ENCODE measurements around the gene NSL1.

Gene NSL1

GRCh38 chr1:212700223-212700891 is 91.2 kb downstream of the NSL1 start:
- Histone ChIP-seq H3K4me1 (ENCODE audit: control insufficient read depth in 1 of 2, insufficient read depth in 2 of 2, low read length in 2 of 2) (peaks cover 0 to 17% of the 10 kb centered on the region in 2 donors), H3K4me3 (ENCODE audit: low read depth in 1 of 2, low read length in 2 of 2) (peak overlapping the region; percentile 45 to 68), H3K36me3 (ENCODE audit: control insufficient read depth in 1 of 2, insufficient read depth in 2 of 2, low read length in 2 of 2) (no peaks in the 10 kb centered on the region), H3K9me3 (ENCODE audit: control insufficient read depth in 1 of 2, low read length in 2 of 2) (no peaks in the 10 kb centered on the region), H3K27ac (ENCODE audit: low read length) (peak overlapping the region; percentile 20), H3K27me3 (ENCODE audit: low read depth, low read length) (no peaks in the 10 kb centered on the region)

DNA sequence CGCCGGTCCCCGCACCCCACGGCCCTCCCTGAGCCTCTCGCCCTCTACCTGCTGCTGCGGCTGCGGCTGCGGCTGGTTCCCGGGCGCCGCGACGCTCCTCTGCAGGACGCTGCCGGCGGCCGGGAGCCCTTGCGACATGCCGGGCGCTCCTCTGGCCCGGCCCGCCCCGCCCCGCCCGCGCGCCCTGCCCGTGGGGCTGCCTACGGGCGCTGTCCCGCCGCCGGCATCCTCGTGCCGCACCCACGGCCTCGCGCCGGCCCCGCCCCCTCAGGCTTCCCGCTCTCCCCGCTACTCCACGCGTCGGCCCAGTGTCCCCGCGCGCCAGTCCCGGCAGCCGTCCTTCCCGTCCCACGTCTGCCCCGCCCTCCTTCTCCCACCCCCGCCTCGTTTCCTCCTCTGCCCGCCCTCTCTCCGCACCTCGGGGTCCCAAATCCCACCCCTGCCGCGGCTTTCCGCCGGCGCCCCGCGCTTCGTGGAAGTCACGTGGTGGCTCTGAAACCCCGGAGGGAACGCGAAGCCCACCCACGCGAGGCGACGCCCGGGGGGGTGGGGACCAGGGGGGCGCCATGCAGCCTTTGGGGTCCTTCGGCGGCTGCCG is 91.9 kb downstream of the NSL1 start, which contains the start of gene BATF3:
TSS of gene BATF3 (minus strand) at position 216 of the 598 bp plus-strand sequence. CDS start at position 138, 78 bp downstream.
- Histone ChIP-seq H3K4me1 (ENCODE audit: control insufficient read depth in 1 of 2, insufficient read depth in 2 of 2, low read length in 2 of 2) (peaks cover 0 to 17% of the 10 kb centered on the region in 2 donors), H3K9me3 (ENCODE audit: control insufficient read depth in 1 of 2, low read length in 2 of 2) (no peaks in the 10 kb centered on the region), H3K27ac (ENCODE audit: low read length) (peak within 1 kb of the TSS; percentile 20), H3K27me3 (ENCODE audit: low read depth, low read length) (no peaks in the 10 kb centered on the region), H3K4me3 (ENCODE audit: low read depth in 1 of 2, low read length in 2 of 2) (peak within 1 kb of the TSS; percentile 45 to 68), H3K36me3 (ENCODE audit: control insufficient read depth in 1 of 2, insufficient read depth in 2 of 2, low read length in 2 of 2) (no peaks in the 10 kb centered on the region)

GRCh38 chr1:212699104-212699624 is 92.4 kb downstream of the NSL1 start:
- H3K4me1 ChIP-seq (ENCODE audit: control insufficient read depth in 1 of 2, insufficient read depth in 2 of 2, low read length in 2 of 2), result peaks cover 0 to 17% of the 10 kb centered on the region in 2 donors
- H3K27ac ChIP-seq (ENCODE audit: low read length), result no peak overlapping the region
- H3K9me3 ChIP-seq (ENCODE audit: control insufficient read depth in 1 of 2, low read length in 2 of 2), result no peaks in the 10 kb centered on the region
- no peaks in the 10 kb centered on the region for H3K27me3 ChIP-seq (ENCODE audit: low read depth, low read length)
- H3K4me3 ChIP-seq (ENCODE audit: low read depth in 1 of 2, low read length in 2 of 2), result peak overlapping the region; percentile 13 to 68
- no peaks in the 10 kb centered on the region for H3K36me3 ChIP-seq (ENCODE audit: control insufficient read depth in 1 of 2, insufficient read depth in 2 of 2, low read length in 2 of 2)

- Histone ChIP-seq H3K4me1 (ENCODE audit: control insufficient read depth in 1 of 2, insufficient read depth in 2 of 2, low read length in 2 of 2) (peaks cover 0 to 17% of the 10 kb centered on the region in 2 donors), H3K4me3 (ENCODE audit: low read depth in 1 of 2, low read length in 2 of 2) (peak overlapping the region; percentile 13 to 68), H3K36me3 (ENCODE audit: control insufficient read depth in 1 of 2, insufficient read depth in 2 of 2, low read length in 2 of 2) (no peaks in the 10 kb centered on the region), H3K27ac (ENCODE audit: low read length) (no peak overlapping the region), H3K27me3 (ENCODE audit: low read depth, low read length) (no peaks in the 10 kb centered on the region), H3K9me3 (ENCODE audit: control insufficient read depth in 1 of 2, low read length in 2 of 2) (no peaks in the 10 kb centered on the region)
Measured at GRCh38 chr1:212698467-212699103, 93.0 kb downstream of the NSL1 start.

DNA sequence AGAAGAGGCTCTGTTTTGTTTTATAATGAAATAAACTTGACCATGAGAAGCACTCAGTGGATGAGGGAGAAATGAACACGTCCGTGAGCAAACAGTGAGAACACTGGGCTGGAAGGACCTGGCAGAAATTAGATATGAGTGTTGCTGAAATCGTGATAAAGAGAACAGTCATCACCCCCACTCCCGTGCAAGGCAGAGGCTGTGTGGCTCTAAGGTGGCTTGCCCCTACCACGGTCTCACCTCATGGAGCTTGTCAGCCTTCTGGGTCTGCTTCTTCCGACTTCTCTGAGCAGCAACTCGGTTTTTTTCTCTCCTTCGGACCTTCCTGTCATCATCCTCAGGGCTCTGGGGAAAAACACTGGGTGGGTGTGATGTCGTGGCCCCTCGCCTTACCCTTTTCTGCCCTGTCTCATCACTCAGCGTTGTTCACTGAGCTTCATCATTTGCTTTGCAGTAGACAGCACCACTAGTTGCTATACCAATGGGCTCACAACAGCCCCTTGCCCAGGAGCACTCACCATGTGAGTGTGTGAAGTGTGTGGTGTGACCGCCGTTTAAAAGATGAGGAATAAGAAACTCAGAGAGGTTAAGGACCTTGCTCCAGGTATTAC is 94.8 kb downstream of the NSL1 start:
- no peaks in the 10 kb centered on the region for H3K27me3 ChIP-seq (ENCODE audit: low read depth, low read length)
- no peaks in the 10 kb centered on the region for H3K36me3 ChIP-seq (ENCODE audit: control insufficient read depth in 1 of 2, insufficient read depth in 2 of 2, low read length in 2 of 2)
- no peak overlapping the region for H3K4me3 ChIP-seq (ENCODE audit: low read depth in 1 of 2, low read length in 2 of 2)
- no peaks in the 10 kb centered on the region for H3K9me3 ChIP-seq (ENCODE audit: control insufficient read depth in 1 of 2, low read length in 2 of 2)
- H3K4me1 ChIP-seq (ENCODE audit: control insufficient read depth in 1 of 2, insufficient read depth in 2 of 2, low read length in 2 of 2), result peaks cover 0 to 17% of the 10 kb centered on the region in 2 donors
- H3K27ac ChIP-seq (ENCODE audit: low read length), result no peak overlapping the region

DNA sequence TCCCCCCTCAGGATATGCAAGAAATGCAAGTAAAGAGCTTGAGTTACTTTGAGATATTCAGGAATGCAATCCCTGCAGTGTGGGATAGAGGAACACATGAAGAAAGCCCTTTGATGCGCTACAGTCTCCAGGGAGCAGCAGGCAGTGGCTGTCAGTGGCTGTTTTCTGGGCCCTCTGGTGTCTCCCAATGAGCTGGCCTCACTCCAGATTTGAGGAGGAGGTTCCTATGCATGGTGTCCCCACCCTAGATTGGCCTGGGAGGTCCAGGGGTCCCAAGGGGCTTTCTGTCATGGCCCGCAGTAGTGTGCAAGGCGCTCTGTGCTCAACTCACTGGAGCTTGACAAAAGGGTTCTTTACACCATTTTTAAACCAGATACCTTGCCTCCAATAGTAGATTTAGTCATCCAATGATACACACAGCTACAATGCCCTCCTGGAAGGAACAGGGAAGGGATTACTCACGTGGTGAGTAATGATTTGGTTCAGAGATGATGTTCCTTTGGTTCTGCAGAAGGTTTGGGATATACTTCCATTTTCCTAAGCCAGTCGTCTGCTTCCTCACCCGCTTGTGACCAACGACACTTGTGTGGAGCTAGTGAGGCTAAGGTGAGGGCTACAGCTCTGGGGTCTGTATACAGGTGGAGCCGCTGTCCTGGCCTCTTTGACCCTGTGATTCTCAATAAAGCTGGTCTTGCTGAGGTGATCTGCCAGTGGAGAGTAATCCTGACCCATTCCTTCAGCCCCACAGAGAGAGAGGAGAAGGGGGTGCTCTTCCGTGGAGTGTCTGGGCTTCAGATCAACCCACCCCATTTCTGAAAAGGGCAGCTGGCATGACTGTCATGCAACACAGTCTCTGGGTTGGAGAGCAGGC is 98.6 kb downstream of the NSL1 start:
- Histone ChIP-seq H3K36me3 (ENCODE audit: control insufficient read depth in 1 of 2, insufficient read depth in 2 of 2, low read length in 2 of 2) (no peaks in the 10 kb centered on the region), H3K4me1 (ENCODE audit: control insufficient read depth in 1 of 2, insufficient read depth in 2 of 2, low read length in 2 of 2) (no peaks in the 10 kb centered on the region), H3K27ac (ENCODE audit: low read length) (no peak overlapping the region), H3K27me3 (ENCODE audit: low read depth, low read length) (no peaks in the 10 kb centered on the region), H3K4me3 (ENCODE audit: low read depth in 1 of 2, low read length in 2 of 2) (no peak overlapping the region), H3K9me3 (ENCODE audit: control insufficient read depth in 1 of 2, low read length in 2 of 2) (no peaks in the 10 kb centered on the region)

GRCh38 chr1:212691561-212692071 is 100.0 kb downstream of the NSL1 start:
- no peaks in the 10 kb centered on the region for H3K27me3 ChIP-seq (ENCODE audit: low read depth, low read length)
- H3K9me3 ChIP-seq (ENCODE audit: control insufficient read depth in 1 of 2, low read length in 2 of 2), result no peaks in the 10 kb centered on the region
- no peaks in the 10 kb centered on the region for H3K4me1 ChIP-seq (ENCODE audit: control insufficient read depth in 1 of 2, insufficient read depth in 2 of 2, low read length in 2 of 2)
- H3K36me3 ChIP-seq (ENCODE audit: control insufficient read depth in 1 of 2, insufficient read depth in 2 of 2, low read length in 2 of 2), result no peaks in the 10 kb centered on the region
- no peak overlapping the region for H3K4me3 ChIP-seq (ENCODE audit: low read depth in 1 of 2, low read length in 2 of 2)
- H3K27ac ChIP-seq (ENCODE audit: low read length), result no peak overlapping the region

GRCh38 chr1:212690816-212691403 is 100.7 kb downstream of the NSL1 start:
- Histone ChIP-seq H3K27ac (ENCODE audit: low read length) (no peak overlapping the region), H3K4me3 (ENCODE audit: low read depth in 1 of 2, low read length in 2 of 2) (no peak overlapping the region), H3K9me3 (ENCODE audit: control insufficient read depth in 1 of 2, low read length in 2 of 2) (no peaks in the 10 kb centered on the region), H3K27me3 (ENCODE audit: low read depth, low read length) (no peaks in the 10 kb centered on the region), H3K36me3 (ENCODE audit: control insufficient read depth in 1 of 2, insufficient read depth in 2 of 2, low read length in 2 of 2) (no peaks in the 10 kb centered on the region), H3K4me1 (ENCODE audit: control insufficient read depth in 1 of 2, insufficient read depth in 2 of 2, low read length in 2 of 2) (no peaks in the 10 kb centered on the region)

GRCh38 chr1:212689758-212690529 is 101.6 kb downstream of the NSL1 start:
- peaks cover 0 to 4% of the 10 kb centered on the region in 2 donors for H3K4me1 ChIP-seq (ENCODE audit: control insufficient read depth in 1 of 2, insufficient read depth in 2 of 2, low read length in 2 of 2)
- H3K9me3 ChIP-seq (ENCODE audit: control insufficient read depth in 1 of 2, low read length in 2 of 2), result no peaks in the 10 kb centered on the region
- no peaks in the 10 kb centered on the region for H3K36me3 ChIP-seq (ENCODE audit: control insufficient read depth in 1 of 2, insufficient read depth in 2 of 2, low read length in 2 of 2)
- no peaks in the 10 kb centered on the region for H3K27me3 ChIP-seq (ENCODE audit: low read depth, low read length)
- no peak overlapping the region for H3K4me3 ChIP-seq (ENCODE audit: low read depth in 1 of 2, low read length in 2 of 2)
- no peak overlapping the region for H3K27ac ChIP-seq (ENCODE audit: low read length)

Data from muscle layer of duodenum (tissue), 2 donors.